IMR-90 (cell line): ENCODE measurements around the gene FES. TPM values are rescaled to one million over a fixed set of nuclear protein-coding genes. Genes with fewer than 3 reads are reported as not detected.

Source experiments
- ATAC-seq: fragments of 200-7000 bp; cut with Tn5 transposase; 2 replicates; pipeline ENCODE4 v1.9.1; 2020; ENCODE audit warnings: low read depth, mild to moderate bottlenecking, moderate library complexity
- BruUV-seq: library from RNA; stranded (reverse); fragments of 400-500 nt; replicated peaks from 2 replicates; lab custom pipeline; 2021; lab: Mats Ljungman, UMichigan
- CTCF ChIA-PET: fragments of 300-600 bp; formaldehyde crosslinking; extraction: SDS; loops from one replicate; lab custom pipeline; 2021; ENCODE audit warnings: antibody characterized with exemption; lab: Yijun Ruan, JAX
- POLR2A ChIA-PET: fragments of 300-600 bp; sonication (Branson Sonifier 250); formaldehyde crosslinking; loops from one replicate; lab custom pipeline; 2022; ENCODE audit warnings: antibody characterized with exemption; ENCODE audit not compliant: unreplicated experiment; lab: Charles Lee
- DNase-seq: peaks from one replicate; pipeline ENCODE4 v3.0.0; 2013
- H2AFZ ChIP-seq: replicated peaks from 2 replicates; pipeline ENCODE3; 2013; ENCODE audit warnings: low read length, mild to moderate bottlenecking; ENCODE audit not compliant: poor library complexity
- H2AK5ac ChIP-seq: 2 replicates; pipeline ENCODE4 v1.6.1; 2013; ENCODE audit warnings: low read depth, low read length, inconsistent platforms
- H2AK9ac ChIP-seq: replicated peaks from 2 replicates; pipeline ENCODE3; 2013; ENCODE audit warnings: mild to moderate bottlenecking, low read depth, low read length, moderate library complexity; ENCODE audit not compliant: poor library complexity
- H2BK120ac ChIP-seq: 2 replicates; pipeline ENCODE4 v1.6.1; 2013; ENCODE audit warnings: low read depth, low read length, inconsistent platforms
- H2BK15ac ChIP-seq: 3 replicates; pipeline ENCODE4 v1.6.1; 2013; ENCODE audit warnings: low read depth, low read length, inconsistent platforms
- H2BK20ac ChIP-seq: 2 replicates; pipeline ENCODE4 v1.6.1; 2013; ENCODE audit warnings: low read depth, mild to moderate bottlenecking, inconsistent platforms, low read length, moderate library complexity
- H2BK5ac ChIP-seq: 2 replicates; pipeline ENCODE4 v1.6.1; 2013; ENCODE audit warnings: mild to moderate bottlenecking, low read depth, low read length, inconsistent platforms; ENCODE audit not compliant: poor library complexity, severe bottlenecking
- H3K14ac ChIP-seq: replicated peaks from 2 replicates; pipeline ENCODE4 v1.6.1; 2013; ENCODE audit warnings: low read depth, low read length, inconsistent platforms
- H3K18ac ChIP-seq: 2 replicates; pipeline ENCODE4 v1.6.1; 2013; ENCODE audit warnings: low read depth, low read length, control low read depth
- H3K23ac ChIP-seq: 2 replicates; pipeline ENCODE4 v1.6.1; 2013; ENCODE audit warnings: low read depth, low read length, inconsistent platforms
- H3K27ac ChIP-seq: 2 replicates; pipeline ENCODE4 v1.5.1; 2013; ENCODE audit warnings: mild to moderate bottlenecking, control low read depth, low read length; ENCODE audit not compliant: insufficient read depth
- H3K27me3 ChIP-seq: 2 replicates; pipeline ENCODE4 v1.6.1; 2013; ENCODE audit warnings: low read length; ENCODE audit not compliant: control insufficient read depth, insufficient read depth
- H3K36me3 ChIP-seq: 2 replicates; pipeline ENCODE4 v1.6.1; 2013; ENCODE audit warnings: low read length, mixed read lengths; ENCODE audit not compliant: control insufficient read depth, insufficient read depth
- H3K4ac ChIP-seq: 2 replicates; pipeline ENCODE4 v1.6.1; 2013; ENCODE audit warnings: low read depth, low read length, inconsistent platforms
- H3K4me1 ChIP-seq: 2 replicates; pipeline ENCODE4 v1.6.1; 2013; ENCODE audit warnings: low read length, mixed read lengths; ENCODE audit not compliant: control insufficient read depth, insufficient read depth
- H3K4me2 ChIP-seq: 2 replicates; pipeline ENCODE4 v1.6.1; 2013; ENCODE audit warnings: low read depth, mild to moderate bottlenecking, control low read depth, low read length, moderate library complexity
- H3K4me3 ChIP-seq: 2 replicates; pipeline ENCODE4 v1.5.1; 2013; ENCODE audit warnings: low read depth, mild to moderate bottlenecking, control low read depth, low read length, moderate library complexity; ENCODE audit not compliant: insufficient read depth
- H3K56ac ChIP-seq: 2 replicates; pipeline ENCODE4 v1.6.1; 2013; ENCODE audit warnings: low read length, inconsistent platforms; ENCODE audit not compliant: insufficient read depth; ENCODE audit errors: extremely low read depth
- H3K79me1 ChIP-seq, 2 experiments: 2 replicates each; pipeline ENCODE4 v1.6.1; 2013; ENCODE audit warnings: low read length in 2 of 2, inconsistent platforms in 1 of 2, low read depth in 1 of 2
- H3K9ac ChIP-seq: 2 replicates; pipeline ENCODE4 v1.6.1; 2013; ENCODE audit warnings: low read depth, low read length, control low read depth
- H3K9me1 ChIP-seq: 2 replicates; pipeline ENCODE4 v1.6.1; 2013; ENCODE audit warnings: low read length, inconsistent platforms; ENCODE audit not compliant: insufficient read depth
- H3K9me3 ChIP-seq: 2 replicates; pipeline ENCODE4 v1.6.1; 2013; ENCODE audit warnings: low read length; ENCODE audit not compliant: control insufficient read depth, insufficient read depth
- H4K20me1 ChIP-seq: 2 replicates; pipeline ENCODE4 v1.6.1; 2013; ENCODE audit warnings: low read length, inconsistent platforms; ENCODE audit not compliant: insufficient read depth
- H4K5ac ChIP-seq: 2 replicates; pipeline ENCODE4 v1.6.1; 2013; ENCODE audit warnings: mild to moderate bottlenecking, low read depth, low read length, control low read depth
- H4K8ac ChIP-seq, 2 experiments: 2 replicates each; pipeline ENCODE4 v1.6.1; 2013; ENCODE audit warnings: low read depth in 2 of 2, low read length in 2 of 2, control low read depth in 1 of 2, inconsistent platforms in 1 of 2
- H4K91ac ChIP-seq: 2 replicates; pipeline ENCODE4 v1.6.1; 2013; ENCODE audit warnings: low read depth, low read length, inconsistent platforms; ENCODE audit not compliant: insufficient read depth
- BHLHE40 ChIP-seq: fragments of 150-350 bp; IDR thresholded peaks from 2 replicates; pipeline ENCODE4 v1.6.1; 2016; ENCODE audit warnings: mild to moderate bottlenecking, low read depth, low read length
- CEBPB ChIP-seq: IDR thresholded peaks from 2 replicates; pipeline ENCODE4 v1.6.1; 2012; ENCODE audit warnings: low read depth, low read length, improper control_type of control experiment
- CHD1 ChIP-seq: IDR thresholded peaks from 2 replicates; pipeline ENCODE4 v1.6.1; 2012; ENCODE audit warnings: low read depth, low read length, improper control_type of control experiment
- ELK1 ChIP-seq: fragments of 150-350 bp; IDR thresholded peaks from 2 replicates; pipeline ENCODE4 v1.6.1; 2016; ENCODE audit warnings: low read depth, mild to moderate bottlenecking, low read length, moderate library complexity, borderline replicate concordance
- MAFK ChIP-seq: IDR thresholded peaks from 2 replicates; pipeline ENCODE4 v1.6.1; 2012; ENCODE audit warnings: low read depth, low read length, improper control_type of control experiment
- MAZ ChIP-seq: IDR thresholded peaks from 2 replicates; pipeline ENCODE4 v1.6.1; 2012; ENCODE audit warnings: low read depth, mild to moderate bottlenecking, low read length, improper control_type of control experiment, moderate library complexity, borderline replicate concordance
- MXI1 ChIP-seq: IDR thresholded peaks from 2 replicates; pipeline ENCODE4 v1.6.1; 2012; ENCODE audit warnings: low read depth, mild to moderate bottlenecking, low read length, moderate library complexity, borderline replicate concordance
- NFE2L2 ChIP-seq: fragments of 150-350 bp; IDR thresholded peaks from 2 replicates; pipeline ENCODE4 v1.6.1; 2016; ENCODE audit warnings: low read depth, mild to moderate bottlenecking, low read length
- POLR2A ChIP-seq: IDR thresholded peaks from 2 replicates; pipeline ENCODE4 v1.6.1; 2012; ENCODE audit warnings: mild to moderate bottlenecking, low read depth, low read length
- RAD21 ChIP-seq: IDR thresholded peaks from 2 replicates; pipeline ENCODE4 v1.6.1; 2012; ENCODE audit warnings: low read length, improper control_type of control experiment
- RCOR1 ChIP-seq: IDR thresholded peaks from 2 replicates; pipeline ENCODE4 v1.6.1; 2012; ENCODE audit warnings: mild to moderate bottlenecking, low read length, improper control_type of control experiment; ENCODE audit not compliant: insufficient replicate concordance
- RFX5 ChIP-seq: IDR thresholded peaks from 2 replicates; pipeline ENCODE4 v1.8.0; 2012; ENCODE audit warnings: low read depth, mild to moderate bottlenecking, low read length, moderate library complexity
- SMC3 ChIP-seq: fragments of 150-350 bp; IDR thresholded peaks from 2 replicates; pipeline ENCODE4 v1.6.1; 2016; ENCODE audit warnings: low read depth, mild to moderate bottlenecking, antibody characterized with exemption, low read length, moderate library complexity
- USF2 ChIP-seq: fragments of 150-350 bp; IDR thresholded peaks from 2 replicates; pipeline ENCODE4 v1.6.1; 2017; ENCODE audit warnings: mild to moderate bottlenecking, antibody characterized with exemption, low read length, low read depth
- WGBS, 2 experiments: methylation state at CpG; one replicate each; pipeline versions ENCODE4 v1.1.5 to v1.1.7; 2013; ENCODE audit warnings: missing lambda C conversion rate in 2 of 2; ENCODE audit not compliant: insufficient read length in 1 of 2; ENCODE audit errors: extremely low coverage in 2 of 2; 5-methylcytosine and 5-hydroxymethylcytosine counted together
- dilution Hi-C: fragments of 300-500 bp; cut with HindIII; formaldehyde crosslinking; loops from one replicate; pipeline ENCODE4 v1.14.3; 2018; ENCODE audit warnings: low sequenced_read_pairs; ENCODE audit not compliant: unreplicated experiment
- in situ Hi-C: fragments of 300-500 bp; cut with MboI; formaldehyde crosslinking; loops from 3 replicates; pipeline ENCODE4 v1.14.3; 2019; ENCODE audit warnings: low sequenced_read_pairs, inconsistent platforms, mixed read lengths
- intact Hi-C: fragments of 100-400 bp; cut with micrococcal nuclease; formaldehyde crosslinking; loops from 2 replicates; pipeline ENCODE4 v1.10.0; 2022
- polyA plus RNA-seq, 3 experiments: library from polyadenylated mRNA; depleted of rRNA; stranded (reverse); fragments of >200 nt; gene quantifications; 2 replicates each; pipeline ENCODE4 v1.2.3, GENCODE V29; 2012; ENCODE audit warnings: low replicate concordance in 1 of 3
- total RNA-seq: library from RNA; depleted of rRNA; stranded (reverse); fragments of >200 nt; gene quantifications from 2 replicates; pipeline ENCODE4 v1.2.3, GENCODE V29; 2012
- TF ChIP-seq, protein P1 (sequence below): conservative IDR thresholded peaks from 2 replicates; pipeline ENCODE4 v1.5.1; 2012; ENCODE audit warnings: mild to moderate bottlenecking, low read depth, low read length, improper control_type of control experiment

The FES gene
- total and polyA plus RNA-seq, 2 of the 4 experiments (the other 2 are of a cell fraction), result 10.5 to 11.7 TPM

- POLR2A ChIA-PET, result no interaction called here
- CTCF ChIA-PET, result no interaction called here
- H3K56ac ChIP-seq, result no peak overlapping the region
- dilution Hi-C loops (no loop called here), in situ Hi-C loops (loop anchor here (10.0 to 25.0 kb wide), 2 partner anchors 386 to 568 kb away; no protein-coding TSS in a partner anchor), intact Hi-C loops (no loop called here)
- no peak overlapping the region for H2BK15ac ChIP-seq
- no peak overlapping the region for H2BK20ac ChIP-seq
- no peak overlapping the region for H3K4ac ChIP-seq
- H3K36me3 ChIP-seq, result peaks cover 62% of the 10 kb centered on the region
- no TSS peak for BruUV-seq
- no peaks in the 10 kb centered on the region for H3K9me1 ChIP-seq
- H3K9ac ChIP-seq, result no peak overlapping the region
- H2AK9ac ChIP-seq, result no peak overlapping the region
- no peak overlapping the region for H4K5ac ChIP-seq
- no peaks in the 10 kb centered on the region for H3K9me3 ChIP-seq
- H3K79me1 ChIP-seq, result peaks cover 9 to 27% of the 10 kb centered on the region in 2 experiments; a peak in 3 of 4 replicates
- ATAC-seq (no peak), DNase-seq (no peak)
- no peak overlapping the region for H2AK5ac ChIP-seq
- WGBS, 2 experiments, result no CpG with 5 or more reads among the region's 16 CpGs
- no peak overlapping the region for H4K91ac ChIP-seq
- H3K23ac ChIP-seq, result no peak overlapping the region
- no peak overlapping the region for H4K8ac ChIP-seq
- H3K27ac ChIP-seq, result no peak overlapping the region
- H3K4me2 ChIP-seq, result no peak overlapping the region
- peaks cover 13% of the 10 kb centered on the region for H3K4me1 ChIP-seq
- no peak overlapping the region for H3K18ac ChIP-seq
- H3K14ac ChIP-seq, result no peak overlapping the region
- no peak overlapping the region for H2BK120ac ChIP-seq
- H2AFZ ChIP-seq, result no peak overlapping the region
- no peaks in the 10 kb centered on the region for H3K27me3 ChIP-seq
- H3K4me3 ChIP-seq, result no peak overlapping the region
- H4K20me1 ChIP-seq, result no peaks in the 10 kb centered on the region; the same call in 1 of the 2 replicates
- H2BK5ac ChIP-seq, result no peak overlapping the region
- TF ChIP-seq USF2, result no peak
- no peak for TF ChIP-seq RFX5
- TF ChIP-seq ELK1, result no peak
- TF ChIP-seq CEBPB, result no peak
- no peak for TF ChIP-seq MAZ
- TF ChIP-seq SMC3, result no peak
- TF ChIP-seq POLR2A, result no peak
- no peak for TF ChIP-seq MXI1
- TF ChIP-seq MAFK, result no peak
- TF ChIP-seq, protein P1, sequence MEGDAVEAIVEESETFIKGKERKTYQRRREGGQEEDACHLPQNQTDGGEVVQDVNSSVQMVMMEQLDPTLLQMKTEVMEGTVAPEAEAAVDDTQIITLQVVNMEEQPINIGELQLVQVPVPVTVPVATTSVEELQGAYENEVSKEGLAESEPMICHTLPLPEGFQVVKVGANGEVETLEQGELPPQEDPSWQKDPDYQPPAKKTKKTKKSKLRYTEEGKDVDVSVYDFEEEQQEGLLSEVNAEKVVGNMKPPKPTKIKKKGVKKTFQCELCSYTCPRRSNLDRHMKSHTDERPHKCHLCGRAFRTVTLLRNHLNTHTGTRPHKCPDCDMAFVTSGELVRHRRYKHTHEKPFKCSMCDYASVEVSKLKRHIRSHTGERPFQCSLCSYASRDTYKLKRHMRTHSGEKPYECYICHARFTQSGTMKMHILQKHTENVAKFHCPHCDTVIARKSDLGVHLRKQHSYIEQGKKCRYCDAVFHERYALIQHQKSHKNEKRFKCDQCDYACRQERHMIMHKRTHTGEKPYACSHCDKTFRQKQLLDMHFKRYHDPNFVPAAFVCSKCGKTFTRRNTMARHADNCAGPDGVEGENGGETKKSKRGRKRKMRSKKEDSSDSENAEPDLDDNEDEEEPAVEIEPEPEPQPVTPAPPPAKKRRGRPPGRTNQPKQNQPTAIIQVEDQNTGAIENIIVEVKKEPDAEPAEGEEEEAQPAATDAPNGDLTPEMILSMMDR, result no peak
- no peak for TF ChIP-seq RCOR1
- TF ChIP-seq RAD21, result no peak
- no peak for TF ChIP-seq NFE2L2
- TF ChIP-seq CHD1, result no peak
- TF ChIP-seq BHLHE40, result no peak
These were observed 3.7 kb upstream of the FES start for GRCh38 chr15:90880381-90881145.
